ENCODE measurements around the gene RELL2. TPM values are rescaled to one million over a fixed set of nuclear protein-coding genes. Genes with fewer than 3 reads are reported as not detected.

The RELL2 gene, protein sequence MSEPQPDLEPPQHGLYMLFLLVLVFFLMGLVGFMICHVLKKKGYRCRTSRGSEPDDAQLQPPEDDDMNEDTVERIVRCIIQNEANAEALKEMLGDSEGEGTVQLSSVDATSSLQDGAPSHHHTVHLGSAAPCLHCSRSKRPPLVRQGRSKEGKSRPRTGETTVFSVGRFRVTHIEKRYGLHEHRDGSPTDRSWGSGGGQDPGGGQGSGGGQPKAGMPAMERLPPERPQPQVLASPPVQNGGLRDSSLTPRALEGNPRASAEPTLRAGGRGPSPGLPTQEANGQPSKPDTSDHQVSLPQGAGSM
- total RNA-seq (2022) (12.5 and 12.6 TPM in 2 replicates), Bru-seq, nascent RNA (percentile 44 among the genes with signal in this experiment), BruChase-seq, experiment 1, labeled RNA remaining after a 6-hour chase (percentile 56 among the genes with signal in this experiment), BruChase-seq, experiment 2, labeled RNA remaining after a 2-hour chase (percentile 53 among the genes with signal in this experiment)
- long read RNA-seq, transcript RELL2-204 (6 exons, 2,461 nt), result minor isoform, 6 of 35 reads
- long read RNA-seq, transcript RELL2-202 (8 exons, 2,154 nt), result major isoform, 9 of 35 reads
- long read RNA-seq, partial matches to known transcripts, result 5 of 35 reads
- long read RNA-seq, other reads (novel, unspliced or antisense), result 10 of 35 reads

DNA sequence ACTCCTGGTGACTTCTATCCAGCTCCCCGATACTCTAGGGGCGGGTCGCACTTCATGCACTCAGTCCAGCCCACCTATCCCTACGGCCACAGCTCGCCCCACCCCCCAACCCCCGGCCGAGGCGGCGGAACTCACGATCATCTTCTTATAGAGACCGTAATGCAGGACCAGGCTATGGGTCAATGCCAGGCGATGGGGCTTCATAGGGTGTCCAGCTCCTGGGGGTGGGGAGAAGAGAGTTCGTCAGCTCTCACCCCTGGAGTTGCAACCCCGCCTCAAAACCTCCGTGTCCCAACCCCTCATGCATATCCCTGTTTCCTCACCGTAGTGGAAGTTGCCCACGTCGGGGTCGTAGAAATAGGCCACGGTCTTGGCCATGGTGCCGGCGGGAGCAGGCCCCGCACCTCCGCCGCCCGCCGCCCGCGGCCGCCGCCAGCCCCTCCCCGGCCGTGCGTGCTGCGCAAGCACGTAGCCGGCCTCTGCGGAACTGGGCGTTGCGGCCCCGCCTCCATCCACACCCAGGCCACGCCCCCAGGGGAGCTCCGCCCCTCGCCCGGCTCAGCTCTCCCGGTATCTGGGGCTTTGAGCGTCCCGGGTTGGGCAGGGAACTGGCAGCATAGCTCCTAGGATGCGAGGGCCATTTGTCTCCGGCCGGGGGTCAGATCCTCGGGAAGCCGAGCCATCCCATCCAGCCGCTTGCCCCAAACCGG is at the start of gene RELL2, which contains the start of gene HDAC3:
RELL2 (plus strand) TSS at position 585 of the 710 bp plus-strand sequence. CDS start 1,229 bp downstream, outside the sequence.
HDAC3 (minus strand) TSS at position 437 of the 710 bp plus-strand sequence; CDS start at position 378, 59 bp downstream.
- H3K4me1 Mint-ChIP-seq (ENCODE audit: low read depth, unreplicated experiment), result peaks cover 29% of the 10 kb centered on the region
- CTCF ChIA-PET, result interaction anchor here (0.6 to 2.2 kb wide), 12 partner anchors 14 to 313 kb away, joined by 3 to 25 read pairs (median 3); partner anchors contain the start of gene DIAPH1
- DNase-seq, result peak; percentile 99
- H3K27me3 Mint-ChIP-seq (ENCODE audit: unreplicated experiment), result no peaks in the 10 kb centered on the region
- no peaks in the 10 kb centered on the region for H3K9me3 Mint-ChIP-seq (ENCODE audit: low read depth, unreplicated experiment)
- H3K36me3 Mint-ChIP-seq (ENCODE audit: insufficient read depth, unreplicated experiment), result peaks cover 47% of the 10 kb centered on the region
- TF ChIP-seq, protein P1, sequence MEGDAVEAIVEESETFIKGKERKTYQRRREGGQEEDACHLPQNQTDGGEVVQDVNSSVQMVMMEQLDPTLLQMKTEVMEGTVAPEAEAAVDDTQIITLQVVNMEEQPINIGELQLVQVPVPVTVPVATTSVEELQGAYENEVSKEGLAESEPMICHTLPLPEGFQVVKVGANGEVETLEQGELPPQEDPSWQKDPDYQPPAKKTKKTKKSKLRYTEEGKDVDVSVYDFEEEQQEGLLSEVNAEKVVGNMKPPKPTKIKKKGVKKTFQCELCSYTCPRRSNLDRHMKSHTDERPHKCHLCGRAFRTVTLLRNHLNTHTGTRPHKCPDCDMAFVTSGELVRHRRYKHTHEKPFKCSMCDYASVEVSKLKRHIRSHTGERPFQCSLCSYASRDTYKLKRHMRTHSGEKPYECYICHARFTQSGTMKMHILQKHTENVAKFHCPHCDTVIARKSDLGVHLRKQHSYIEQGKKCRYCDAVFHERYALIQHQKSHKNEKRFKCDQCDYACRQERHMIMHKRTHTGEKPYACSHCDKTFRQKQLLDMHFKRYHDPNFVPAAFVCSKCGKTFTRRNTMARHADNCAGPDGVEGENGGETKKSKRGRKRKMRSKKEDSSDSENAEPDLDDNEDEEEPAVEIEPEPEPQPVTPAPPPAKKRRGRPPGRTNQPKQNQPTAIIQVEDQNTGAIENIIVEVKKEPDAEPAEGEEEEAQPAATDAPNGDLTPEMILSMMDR (IDR thresholded peaks at IDR 0.05; ENCODE audit: unreplicated experiment), result no peak
- peak within 1 kb of the TSS; percentile 79 for H3K4me3 Mint-ChIP-seq (ENCODE audit: low read depth, unreplicated experiment)
- BruUV-seq (replicated peaks), result no TSS peak
- intact Hi-C loops (cut with micrococcal nuclease; ENCODE audit: unreplicated experiment), result no loop called here
- H3K27ac Mint-ChIP-seq (ENCODE audit: unreplicated experiment), result peak within 1 kb of the TSS; percentile 37

DNA sequence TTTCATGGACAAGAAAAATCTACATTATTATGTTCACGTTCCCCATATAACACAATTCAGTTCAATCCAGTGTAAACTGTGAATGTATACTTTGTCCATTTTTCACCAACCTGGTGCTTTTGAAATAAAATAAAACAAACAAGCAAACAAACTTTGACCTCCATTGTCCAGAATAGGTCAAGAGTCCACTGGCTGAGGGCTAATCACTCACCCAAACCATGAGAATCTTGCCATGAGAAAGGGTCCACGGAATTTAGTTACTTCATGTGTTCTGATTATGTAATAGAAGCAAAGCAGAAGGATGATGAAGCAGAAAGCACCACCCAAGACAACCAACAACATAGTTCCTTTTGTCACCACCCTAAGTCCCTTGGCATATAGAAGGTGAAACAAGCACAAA is 46.7 kb upstream of the RELL2 start:
- H3K36me3 Mint-ChIP-seq (ENCODE audit: insufficient read depth, unreplicated experiment), result peaks cover 27% of the 10 kb centered on the region
- H3K4me3 Mint-ChIP-seq (ENCODE audit: low read depth, unreplicated experiment), result no peak overlapping the region
- H3K9me3 Mint-ChIP-seq (ENCODE audit: low read depth, unreplicated experiment), result no peaks in the 10 kb centered on the region
- CTCF ChIA-PET, result interaction anchor here (0.7 kb wide), 1 partner anchor 28 kb away, joined by 3 read pairs; no protein-coding TSS in a partner anchor
- TF ChIP-seq, protein P1 (IDR thresholded peaks at IDR 0.05; ENCODE audit: unreplicated experiment), result no peak
- intact Hi-C loops (cut with micrococcal nuclease; ENCODE audit: unreplicated experiment), result no loop called here
- H3K27me3 Mint-ChIP-seq (ENCODE audit: unreplicated experiment), result no peaks in the 10 kb centered on the region
- no peak overlapping the region for H3K27ac Mint-ChIP-seq (ENCODE audit: unreplicated experiment)
- no TSS peak for BruUV-seq (replicated peaks)
- H3K4me1 Mint-ChIP-seq (ENCODE audit: low read depth, unreplicated experiment), result peaks cover 20% of the 10 kb centered on the region
- no peak for DNase-seq

DNA sequence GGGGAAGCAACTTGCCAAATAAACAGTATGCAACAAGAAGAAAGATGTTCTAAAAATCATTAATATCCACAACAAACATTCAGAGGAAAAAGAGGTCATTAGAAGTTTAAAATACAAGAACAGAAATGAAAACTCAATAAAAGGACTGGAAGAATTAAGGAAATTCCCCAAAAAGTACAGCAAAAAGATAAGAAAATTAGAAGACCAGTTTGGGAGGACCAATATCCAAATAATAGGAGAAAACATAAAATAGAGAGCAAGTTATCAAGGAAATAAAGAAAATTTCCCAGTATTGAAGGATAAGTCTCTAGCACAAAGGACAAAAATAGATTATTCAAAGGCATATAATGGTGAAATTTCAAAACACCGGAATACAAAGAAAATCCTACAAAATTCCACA is 39.9 kb upstream of the RELL2 start:
- H3K27me3 Mint-ChIP-seq (ENCODE audit: unreplicated experiment), result no peaks in the 10 kb centered on the region
- CTCF ChIA-PET, result interaction anchor here (1.1 to 1.4 kb wide), 2 partner anchors 23 to 40 kb away, joined by 3 to 4 read pairs; partner anchors contain the start of genes DIAPH1, HDAC3 and RELL2
- H3K4me3 Mint-ChIP-seq (ENCODE audit: low read depth, unreplicated experiment), result no peak overlapping the region
- BruUV-seq (replicated peaks), result no TSS peak
- H3K36me3 Mint-ChIP-seq (ENCODE audit: insufficient read depth, unreplicated experiment), result peaks cover 7% of the 10 kb centered on the region
- H3K27ac Mint-ChIP-seq (ENCODE audit: unreplicated experiment), result peak overlapping the region; percentile 10
- peaks cover 47% of the 10 kb centered on the region for H3K4me1 Mint-ChIP-seq (ENCODE audit: low read depth, unreplicated experiment)
- no peak for DNase-seq
- TF ChIP-seq, protein P1 (IDR thresholded peaks at IDR 0.05; ENCODE audit: unreplicated experiment), result no peak
- H3K9me3 Mint-ChIP-seq (ENCODE audit: low read depth, unreplicated experiment), result no peaks in the 10 kb centered on the region
- intact Hi-C loops (cut with micrococcal nuclease; ENCODE audit: unreplicated experiment), result no loop called here

DNA sequence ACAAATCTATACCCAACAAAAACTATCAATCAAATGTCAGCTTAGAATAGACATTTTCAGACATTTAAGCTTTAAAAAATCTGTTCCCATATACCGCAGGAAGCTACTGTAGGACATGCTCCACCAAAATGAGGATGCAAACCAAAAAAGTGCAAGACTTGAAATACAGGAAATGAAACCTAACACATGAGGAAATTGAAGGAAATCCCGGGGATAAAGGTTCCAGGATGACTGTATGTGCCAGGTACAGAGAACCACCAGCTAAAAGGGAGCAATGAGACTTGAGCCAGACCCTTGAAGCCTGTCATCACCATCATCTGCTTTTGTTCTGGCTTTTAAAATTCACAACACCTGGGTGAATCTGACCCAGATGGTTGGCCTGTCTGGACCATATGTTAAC is 39.4 kb upstream of the RELL2 start:
- no TSS peak for BruUV-seq (replicated peaks)
- TF ChIP-seq, protein P1 (IDR thresholded peaks at IDR 0.05; ENCODE audit: unreplicated experiment), result no peak
- intact Hi-C loops (cut with micrococcal nuclease; ENCODE audit: unreplicated experiment), result no loop called here
- DNase-seq, result no peak
- Mint-ChIP-seq H3K27ac (ENCODE audit: unreplicated experiment) (peak overlapping the region; percentile 79), H3K36me3 (ENCODE audit: insufficient read depth, unreplicated experiment) (peaks cover 7% of the 10 kb centered on the region), H3K4me3 (ENCODE audit: low read depth, unreplicated experiment) (no peak overlapping the region), H3K9me3 (ENCODE audit: low read depth, unreplicated experiment) (no peaks in the 10 kb centered on the region), H3K27me3 (ENCODE audit: unreplicated experiment) (no peaks in the 10 kb centered on the region), H3K4me1 (ENCODE audit: low read depth, unreplicated experiment) (peaks cover 45% of the 10 kb centered on the region)
- CTCF ChIA-PET, result interaction anchor here (1.1 to 1.4 kb wide), 2 partner anchors 22 to 39 kb away, joined by 3 to 4 read pairs; partner anchors contain the start of genes DIAPH1, HDAC3 and RELL2
